Stomach (tissue), 9 donors: ENCODE data around the gene NPB. TPM values are rescaled to one million over a fixed set of nuclear protein-coding genes. Genes with fewer than 3 reads are reported as not detected.

Experiments
- DNase-seq, 2 donors: peaks; one replicate each; pipeline versions ENCODE4 v3.0.0 to v3.0.0-alpha.2; 2013 to 2019
- H3K27ac ChIP-seq, 5 donors: fragments of 200-600 bp in 4 of 5; sonication (generic) in 4 of 5; one replicate each; pipeline ENCODE4 v1.5.1; 2013 to 2019; ENCODE audit warnings: mild to moderate bottlenecking in 1 of 5, moderate library complexity in 1 of 5
- H3K27me3 ChIP-seq, 3 donors: fragments of 200-600 bp; sonication (generic); one replicate each; pipeline ENCODE4 v1.5.1; 2017 to 2019; ENCODE audit warnings: mixed run types in 1 of 3
- H3K36me3 ChIP-seq, 4 donors: fragments of 200-600 bp; sonication (generic); 1 replicate in 3 of 4; 2 replicates in 1 of 4; pipeline ENCODE4 v1.5.1; 2016 to 2019
- H3K4me1 ChIP-seq, 4 donors: fragments of 200-600 bp; sonication (generic); one replicate each; pipeline ENCODE4 v1.5.1; 2016 to 2019
- H3K4me3 ChIP-seq, 4 donors: fragments of 200-600 bp; sonication (generic) in 3 of 4; one replicate each; pipeline ENCODE4 v1.5.1; 2016 to 2019; ENCODE audit warnings: mild to moderate bottlenecking in 1 of 4
- H3K9me3 ChIP-seq, 4 donors: fragments of 200-600 bp; sonication (generic); one replicate each; pipeline ENCODE4 v1.5.1; 2016 to 2019
- EP300 ChIP-seq: sonication (generic); formaldehyde crosslinking; IDR thresholded peaks from one replicate; pipeline ENCODE4 v1.6.1; 2017; ENCODE audit warnings: antibody characterized with exemption
- POLR2A ChIP-seq, 4 donors: fragments of 450-650 bp; IDR thresholded peaks; one replicate each; pipeline ENCODE4 v1.6.1; 2016; ENCODE audit warnings: antibody characterized with exemption in 4 of 4, control low read depth in 2 of 4, mild to moderate bottlenecking in 1 of 4, moderate library complexity in 1 of 4
- POLR2AphosphoS5 ChIP-seq, 3 donors: sonication (generic); formaldehyde crosslinking; IDR thresholded peaks; one replicate each; pipeline ENCODE4 v1.6.1; 2016; ENCODE audit warnings: antibody characterized with exemption in 3 of 3
- WGBS, 5 donors: extraction: QIAGEN DNeasy Blood & Tissue Kit in 3 of 5; methylation state at CpG; one replicate each; pipeline versions ENCODE4 v1.1.5 to v1.1.7; 2013 to 2018; 5-methylcytosine and 5-hydroxymethylcytosine counted together
- intact Hi-C: fragments of 100-400 bp; cut with DNase I; formaldehyde crosslinking; loops from one replicate; pipeline ENCODE4 v1.15.1; 2023; ENCODE audit warnings: low total_unique reads
- polyA plus RNA-seq, 3 donors: library from polyadenylated mRNA; stranded (reverse); fragments of 200-250 nt; gene quantifications; one replicate each; pipeline ENCODE4 v1.2.3, GENCODE V29; 2013
- total RNA-seq, 5 donors: library from RNA; depleted of rRNA; stranded (reverse); fragments of >200 nt; gene quantifications; one replicate each; pipeline versions ENCODE4 v1.1.0 to v1.2.3, GENCODE V29; 2014 to 2016
- TF ChIP-seq, protein P1 (sequence below), 7 experiments: fragments of 450-650 bp in 4 of 7; fragments of 200-600 bp in 3 of 7; sonication (generic) in 3 of 7; IDR thresholded peaks; one replicate each; pipeline ENCODE4 v1.5.1; 2016 to 2019; ENCODE audit warnings: antibody characterized with exemption in 7 of 7, control low read depth in 2 of 7, mild to moderate bottlenecking in 1 of 7
- donor health status: healthy with polysubstance abuse.
- donor health status: Bipolar disorder and iron deficiency.
- donor health status: healthy.

The NPB gene
- total and polyA plus RNA-seq, 8 donors, result 0.83 to 2.0 (median 1.2) TPM; not detected in 4

DNA sequence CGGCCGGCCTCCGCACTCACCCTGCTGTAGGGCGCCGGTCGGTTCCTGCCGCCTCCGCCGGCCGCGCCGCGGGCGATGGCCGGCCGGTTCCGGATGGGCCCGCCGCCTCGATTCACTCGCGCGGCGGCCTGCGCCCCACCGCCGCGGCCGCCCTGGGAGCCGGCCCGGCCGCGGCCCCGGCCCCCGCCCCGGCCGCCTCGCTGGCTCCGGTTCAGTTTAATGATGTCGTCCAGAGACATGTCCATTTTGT, 10.8 kb upstream of the NPB start:
- intact Hi-C loops, result no loop called here
- Histone ChIP-seq H3K9me3 (no peaks in the 10 kb centered on the region), H3K27ac (peak overlapping the region; percentile 75 to 96 (median 95)), H3K36me3 (peaks cover 42 to 72% (median 64%) of the 10 kb centered on the region in 4 donors), H3K4me1 (peaks cover 23 to 42% (median 36%) of the 10 kb centered on the region in 4 donors), H3K4me3 (peak overlapping the region; percentile 77 to 98 (median 93)), H3K27me3 (no peaks in the 10 kb centered on the region)
- TF ChIP-seq POLR2AphosphoS5 (IDR thresholded peaks at IDR 0.05) (no peak), EP300 (no peak), POLR2A (IDR thresholded peaks at IDR 0.05) (no peak)
- TF ChIP-seq, protein P1, sequence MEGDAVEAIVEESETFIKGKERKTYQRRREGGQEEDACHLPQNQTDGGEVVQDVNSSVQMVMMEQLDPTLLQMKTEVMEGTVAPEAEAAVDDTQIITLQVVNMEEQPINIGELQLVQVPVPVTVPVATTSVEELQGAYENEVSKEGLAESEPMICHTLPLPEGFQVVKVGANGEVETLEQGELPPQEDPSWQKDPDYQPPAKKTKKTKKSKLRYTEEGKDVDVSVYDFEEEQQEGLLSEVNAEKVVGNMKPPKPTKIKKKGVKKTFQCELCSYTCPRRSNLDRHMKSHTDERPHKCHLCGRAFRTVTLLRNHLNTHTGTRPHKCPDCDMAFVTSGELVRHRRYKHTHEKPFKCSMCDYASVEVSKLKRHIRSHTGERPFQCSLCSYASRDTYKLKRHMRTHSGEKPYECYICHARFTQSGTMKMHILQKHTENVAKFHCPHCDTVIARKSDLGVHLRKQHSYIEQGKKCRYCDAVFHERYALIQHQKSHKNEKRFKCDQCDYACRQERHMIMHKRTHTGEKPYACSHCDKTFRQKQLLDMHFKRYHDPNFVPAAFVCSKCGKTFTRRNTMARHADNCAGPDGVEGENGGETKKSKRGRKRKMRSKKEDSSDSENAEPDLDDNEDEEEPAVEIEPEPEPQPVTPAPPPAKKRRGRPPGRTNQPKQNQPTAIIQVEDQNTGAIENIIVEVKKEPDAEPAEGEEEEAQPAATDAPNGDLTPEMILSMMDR (IDR thresholded peaks at IDR 0.05), result no peak
- DNase-seq, result no peak
- 0 to 1% (median 0%) methylated on average over 1 to 40 of the region's 40 CpGs; no CpG with 5 or more reads in 1 of the 5 donors for WGBS, 5 donors

DNA sequence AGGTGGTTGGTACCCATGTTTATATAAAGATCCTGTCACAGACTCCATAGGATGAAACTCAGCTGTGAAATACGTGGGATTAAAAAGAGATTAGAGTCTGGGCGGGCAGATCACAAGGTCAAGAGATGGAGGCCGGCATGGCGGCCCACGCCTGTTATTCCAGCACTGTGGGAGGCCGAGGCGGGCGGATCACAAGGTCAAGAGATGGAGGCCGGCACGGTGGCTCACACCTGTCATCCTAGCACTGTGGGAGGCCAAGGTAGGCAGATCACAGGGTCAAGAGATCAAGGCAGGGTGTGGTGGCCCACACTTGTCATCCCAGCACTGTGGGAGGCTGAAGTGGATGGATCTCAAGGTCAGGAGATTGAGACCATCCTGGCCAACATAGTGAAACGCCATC, 6.6 kb upstream of the NPB start:
- no peak overlapping the region for H3K27ac ChIP-seq
- no peaks in the 10 kb centered on the region for H3K9me3 ChIP-seq
- no peak overlapping the region for H3K4me3 ChIP-seq
- intact Hi-C loops, result no loop called here
- peaks cover 13 to 21% (median 18%) of the 10 kb centered on the region in 4 donors for H3K4me1 ChIP-seq
- no peak for DNase-seq
- no peak for TF ChIP-seq EP300
- TF ChIP-seq POLR2A (IDR thresholded peaks at IDR 0.05), result no peak
- TF ChIP-seq, protein P1 (IDR thresholded peaks at IDR 0.05), result no peak
- no peak for TF ChIP-seq POLR2AphosphoS5 (IDR thresholded peaks at IDR 0.05)
- H3K36me3 ChIP-seq, result peaks cover 25 to 71% (median 68%) of the 10 kb centered on the region in 4 donors
- H3K27me3 ChIP-seq, result no peaks in the 10 kb centered on the region
- WGBS, 5 donors, result 80 to 94% (median 89%) methylated on average over 11 of the region's 11 CpGs

DNA sequence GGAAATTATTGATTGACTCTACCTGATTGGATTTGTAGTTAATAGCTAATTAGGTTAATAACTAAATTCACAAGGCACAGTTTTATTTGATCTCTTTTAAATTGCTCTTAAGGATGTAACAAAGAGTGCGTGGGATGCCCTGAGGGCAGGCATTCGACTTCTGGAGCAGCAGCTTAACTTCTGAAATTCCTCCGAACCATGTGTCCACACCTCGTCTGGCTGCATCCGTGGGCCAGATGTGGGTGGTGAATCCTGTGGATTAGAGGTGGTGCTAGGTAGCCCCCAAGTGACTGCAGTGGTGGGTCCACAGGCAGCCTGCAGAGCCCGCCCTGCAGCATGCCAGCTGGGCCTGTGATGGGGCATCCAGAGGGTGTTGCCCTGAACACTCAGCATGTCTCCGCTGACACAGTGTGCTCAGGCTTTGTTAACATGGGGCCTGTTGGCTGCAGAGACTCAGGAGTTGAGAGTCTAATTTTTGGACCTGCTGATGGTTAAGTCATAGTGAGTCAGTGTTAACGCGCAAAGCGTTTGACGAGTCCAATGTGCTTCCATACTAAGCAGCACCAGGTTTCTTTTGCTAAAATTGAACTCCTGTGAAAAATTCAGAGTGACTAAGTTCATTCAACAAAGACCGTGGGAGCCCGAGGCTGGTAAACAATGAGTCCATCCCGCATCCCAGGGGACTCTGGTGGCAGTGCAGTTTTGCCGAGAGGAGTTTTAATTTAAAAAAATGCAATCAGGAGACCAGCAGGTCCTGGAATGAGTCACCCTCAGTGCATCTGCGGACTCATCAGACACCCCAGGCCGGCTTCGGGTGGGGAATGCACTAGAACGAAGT, 3.8 kb upstream of the NPB start:
- Histone ChIP-seq H3K36me3 (peaks cover 25 to 76% (median 71%) of the 10 kb centered on the region in 4 donors), H3K27ac (no peak overlapping the region), H3K4me1 (peaks cover 13 to 21% (median 20%) of the 10 kb centered on the region in 4 donors), H3K27me3 (peaks cover 0 to 23% (median 17%) of the 10 kb centered on the region in 3 donors), H3K9me3 (no peaks in the 10 kb centered on the region), H3K4me3 (no peak overlapping the region)
- no peak for DNase-seq
- WGBS, 5 donors, result 86 to 92% (median 92%) methylated on average over 18 to 19 of the region's 19 CpGs
- intact Hi-C loops, result no loop called here
- TF ChIP-seq EP300, result no peak
- TF ChIP-seq POLR2A (IDR thresholded peaks at IDR 0.05), result no peak

DNA sequence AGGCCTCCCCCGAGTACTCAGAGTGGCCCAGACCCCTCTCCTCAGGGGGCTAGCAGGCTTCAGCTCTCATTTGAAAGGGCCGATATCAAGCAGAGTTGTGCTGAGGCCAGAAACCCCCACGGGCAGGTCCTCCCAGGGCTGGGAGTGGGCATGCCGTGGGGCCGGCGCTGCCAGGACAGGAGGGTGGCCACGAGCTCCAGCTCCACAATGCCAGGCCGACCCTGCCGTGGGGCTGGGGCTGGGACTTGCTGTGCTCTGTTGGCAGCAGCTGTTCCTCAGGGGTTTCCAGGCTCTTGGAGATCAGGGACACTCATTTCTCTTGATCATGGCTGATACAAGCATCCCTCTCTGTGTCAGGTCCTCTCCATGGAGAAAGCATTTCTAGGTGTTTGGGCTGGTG, 3.2 kb upstream of the NPB start:
- Histone ChIP-seq H3K36me3 (peaks cover 25 to 76% (median 70%) of the 10 kb centered on the region in 4 donors), H3K27ac (no peak overlapping the region), H3K9me3 (no peaks in the 10 kb centered on the region), H3K27me3 (peaks cover 0 to 25% (median 17%) of the 10 kb centered on the region in 3 donors), H3K4me3 (no peak overlapping the region), H3K4me1 (peaks cover 13 to 20% (median 19%) of the 10 kb centered on the region in 4 donors)
- peak in 1 of 2 donors; percentile 0 for DNase-seq
- 81 to 95% (median 92%) methylated on average over 9 of the region's 9 CpGs for WGBS, 5 donors
- intact Hi-C loops, result no loop called here
- TF ChIP-seq POLR2AphosphoS5 (IDR thresholded peaks at IDR 0.05) (no peak), POLR2A (IDR thresholded peaks at IDR 0.05) (no peak), EP300 (no peak)
- TF ChIP-seq, protein P1 (IDR thresholded peaks at IDR 0.05), result no peak
